Measurements from ENCODE around the gene HCN4.

The HCN4 gene

DNA sequence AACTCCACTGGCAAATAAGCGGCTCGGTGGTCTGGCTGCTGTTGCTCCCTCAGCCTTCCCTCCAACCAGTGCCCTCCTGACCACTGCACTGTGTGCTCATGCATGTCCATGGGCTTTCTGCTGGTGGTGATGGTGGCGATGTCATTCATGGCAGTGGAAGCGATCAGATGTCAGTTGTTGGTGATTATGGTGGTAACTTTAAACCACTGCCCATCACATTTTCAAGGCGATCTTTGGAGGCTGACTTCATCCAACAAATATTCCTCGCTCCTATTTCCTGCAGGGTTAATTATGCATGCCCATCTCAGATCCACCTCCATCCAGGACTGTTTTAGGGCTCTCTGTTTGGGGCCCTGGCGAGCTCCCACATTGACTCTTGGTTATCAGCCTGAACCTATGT lies 13.4 kb upstream of the HCN4 start:
- FAIRE-seq (no peak), DNase-seq (ENCODE audit: extremely low spot score, insufficient read length, low read depth) (no peak)

DNA sequence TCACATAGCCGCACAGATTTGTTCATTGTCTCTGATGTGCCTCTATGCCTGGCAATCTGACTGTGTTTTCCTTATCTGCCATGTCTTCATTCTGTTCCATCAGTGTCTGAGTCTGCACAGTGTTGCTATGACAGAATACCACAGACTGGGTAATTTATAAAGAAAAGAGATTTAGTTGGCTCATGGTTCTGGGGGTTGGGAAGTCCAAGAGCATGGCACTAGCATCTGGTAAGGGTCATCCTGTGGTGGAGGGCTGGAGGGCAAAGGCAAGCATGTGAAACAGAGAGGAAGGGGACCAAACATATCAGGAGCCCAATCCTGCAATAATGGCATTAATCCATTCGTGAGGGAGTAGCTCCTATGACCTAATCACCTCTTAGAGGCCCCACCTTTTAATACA lies 11.9 kb upstream of the HCN4 start:
- no peak for FAIRE-seq
- no peak for DNase-seq (ENCODE audit: extremely low spot score, insufficient read length, low read depth)

DNA sequence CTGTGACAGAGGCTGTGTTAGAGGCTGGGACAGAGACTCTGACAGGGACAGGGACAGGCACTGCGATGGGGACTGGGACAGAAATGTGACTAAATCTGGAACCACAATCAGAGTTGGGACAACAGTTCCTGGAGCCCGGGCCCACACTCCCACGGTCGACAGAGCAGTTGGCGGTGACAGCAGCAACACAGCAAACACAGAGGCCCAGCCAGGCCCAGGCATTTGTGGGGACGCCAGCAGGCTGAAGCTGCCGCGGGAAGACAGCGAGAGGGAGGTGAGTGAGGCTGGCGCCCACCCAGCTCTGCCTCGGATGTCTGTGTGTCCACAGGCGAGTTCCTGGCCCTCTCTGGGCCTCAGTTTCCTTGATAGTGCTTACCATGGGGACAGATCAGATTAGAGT lies 9.3 kb upstream of the HCN4 start:
- FAIRE-seq (no peak), DNase-seq (ENCODE audit: extremely low spot score, insufficient read length, low read depth) (no peak)

DNA sequence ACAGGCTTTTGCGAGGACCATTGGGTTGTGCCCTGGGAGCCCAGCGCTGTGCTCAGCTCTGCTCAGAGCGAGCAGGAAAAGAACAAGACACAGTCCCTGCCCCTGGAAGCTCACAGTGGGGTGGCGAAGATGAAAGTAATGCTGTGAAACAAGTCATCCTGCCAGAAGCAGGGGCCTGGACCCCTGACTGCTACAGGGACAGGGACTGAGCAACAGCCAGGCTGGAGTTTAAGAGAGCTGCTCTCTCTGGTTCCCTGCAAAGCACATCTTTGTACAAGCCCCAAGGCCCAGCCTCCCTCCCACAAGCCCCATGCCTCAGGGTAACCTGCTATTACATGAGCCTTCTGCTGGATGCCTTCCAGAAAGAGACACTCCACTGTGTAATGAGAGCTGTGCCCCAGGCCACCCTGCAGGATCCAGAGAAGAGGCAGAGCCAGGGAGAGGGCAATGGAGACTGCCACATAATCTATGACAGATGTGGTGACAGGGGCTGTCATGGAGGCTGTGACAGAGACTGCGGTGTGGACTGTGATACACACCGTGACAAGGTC lies 7.1 kb upstream of the HCN4 start:
- DNase-seq (ENCODE audit: extremely low spot score, insufficient read length, low read depth): no peak
- FAIRE-seq: no peak

GRCh38 chr15:73375012-73375411 lies 6.3 kb upstream of the HCN4 start:
- DNase-seq (ENCODE audit: extremely low spot score, insufficient read length, low read depth): no peak
- FAIRE-seq: no peak

DNA sequence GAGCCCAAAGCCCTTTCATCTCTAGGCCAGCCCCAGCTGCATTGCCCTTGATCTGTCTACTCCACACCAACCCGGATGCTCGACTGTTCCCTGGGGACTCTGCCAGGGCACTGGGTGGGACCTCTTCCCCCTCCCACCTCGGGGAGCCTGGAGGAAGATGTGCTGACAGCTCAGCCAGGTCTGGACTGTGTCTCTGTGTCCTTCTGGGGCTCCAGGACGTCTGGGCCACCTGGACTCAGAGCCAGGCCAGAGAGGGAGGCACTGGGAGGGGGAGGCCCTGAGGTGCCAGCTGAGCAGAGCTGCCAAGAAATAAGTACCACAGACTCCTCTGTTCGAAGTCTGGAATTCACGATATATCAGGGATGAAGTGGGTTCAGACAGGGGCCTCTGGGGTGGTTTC lies 5.8 kb upstream of the HCN4 start:
- no peak for FAIRE-seq
- DNase-seq (ENCODE audit: extremely low spot score, insufficient read length, low read depth): no peak

- FAIRE-seq (no peak), DNase-seq (ENCODE audit: extremely low spot score, insufficient read length, low read depth) (no peak)
Observed at GRCh38 chr15:73373221-73373620, 4.5 kb upstream of the HCN4 start.

DNA sequence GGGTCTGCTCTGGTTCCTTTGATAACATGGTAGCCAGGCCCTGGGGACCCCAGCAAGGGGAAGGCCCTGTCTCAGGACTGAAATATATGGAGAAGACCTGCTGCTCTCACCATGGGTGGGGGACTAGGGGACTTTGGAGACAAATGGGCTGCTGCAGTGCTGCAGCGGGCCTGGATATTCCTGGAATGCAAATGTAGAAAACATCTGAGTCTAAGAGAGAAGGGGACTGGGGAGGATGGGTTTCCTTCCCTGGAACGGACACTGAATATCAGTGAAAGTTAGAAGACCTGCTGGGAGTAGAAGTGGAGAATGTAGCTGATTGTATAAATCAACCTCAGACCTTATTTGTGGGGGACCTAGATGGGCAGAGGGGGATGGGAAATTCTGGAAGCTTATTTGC lies 3.1 kb upstream of the HCN4 start:
- FAIRE-seq: no peak
- no peak for DNase-seq (ENCODE audit: extremely low spot score, insufficient read length, low read depth)

DNA sequence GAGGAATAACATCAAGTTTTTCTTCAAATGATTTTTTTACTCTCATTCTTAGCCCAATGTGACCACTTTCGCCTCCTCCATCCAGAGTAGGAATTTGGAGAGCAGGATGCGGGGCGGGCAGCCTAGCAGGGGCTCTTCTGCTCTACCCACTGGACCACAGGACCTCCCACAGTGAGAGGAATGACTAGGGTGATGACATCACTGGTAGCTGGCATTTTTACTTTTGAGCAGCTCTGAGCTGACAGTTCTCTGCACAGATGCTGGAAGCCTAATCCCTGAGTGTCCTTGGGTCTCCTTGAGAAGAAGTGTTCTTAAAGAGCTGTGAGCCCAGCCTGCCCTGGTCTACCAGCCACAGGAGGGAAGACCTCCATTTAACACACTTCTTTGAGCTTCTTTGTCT lies 1.4 kb upstream of the HCN4 start:
- DNase-seq (ENCODE audit: extremely low spot score, insufficient read length, low read depth): no peak
- no peak for FAIRE-seq

- DNase-seq (ENCODE audit: extremely low spot score, insufficient read length, low read depth) (no peak), FAIRE-seq (no peak)
Observed at GRCh38 chr15:73369154-73369694, 466 bp upstream of the HCN4 start.

GRCh38 chr15:73367624-73368300 lies 996 bp downstream of the HCN4 start:
- FAIRE-seq: no peak

GRCh38 chr15:73366766-73367623 lies 1.8 kb downstream of the HCN4 start:
- DNase-seq (ENCODE audit: extremely low spot score, insufficient read length, low read depth): no peak

More at GRCh38 chr15:73367624-73368300, 996 bp downstream of the HCN4 start:
- no peak for DNase-seq (ENCODE audit: extremely low spot score, insufficient read length, low read depth)

DNA sequence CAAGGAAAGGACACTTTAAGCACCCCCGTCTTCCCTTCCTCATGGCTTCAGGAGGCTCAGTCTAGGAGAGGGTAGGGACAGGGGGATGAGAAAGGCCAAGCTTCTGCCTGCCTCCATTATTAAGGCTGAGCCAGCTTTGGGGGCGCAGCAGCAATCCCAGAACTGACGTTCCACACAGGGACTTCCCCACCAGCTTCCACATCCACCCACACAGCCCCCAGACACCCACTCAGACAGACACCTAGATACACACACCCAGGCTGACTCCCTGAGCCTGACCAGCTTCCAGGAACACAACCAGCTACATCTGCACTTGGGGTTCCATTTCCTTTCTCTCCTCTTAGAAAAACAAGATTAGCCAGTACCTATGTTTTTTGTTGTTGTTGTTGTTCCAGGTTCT lies 4.7 kb downstream of the HCN4 start:
- no peak for DNase-seq (ENCODE audit: extremely low spot score, insufficient read length, low read depth)
- no peak for FAIRE-seq

More at GRCh38 chr15:73366766-73367623, 1.8 kb downstream of the HCN4 start:
- no peak for FAIRE-seq

DNA sequence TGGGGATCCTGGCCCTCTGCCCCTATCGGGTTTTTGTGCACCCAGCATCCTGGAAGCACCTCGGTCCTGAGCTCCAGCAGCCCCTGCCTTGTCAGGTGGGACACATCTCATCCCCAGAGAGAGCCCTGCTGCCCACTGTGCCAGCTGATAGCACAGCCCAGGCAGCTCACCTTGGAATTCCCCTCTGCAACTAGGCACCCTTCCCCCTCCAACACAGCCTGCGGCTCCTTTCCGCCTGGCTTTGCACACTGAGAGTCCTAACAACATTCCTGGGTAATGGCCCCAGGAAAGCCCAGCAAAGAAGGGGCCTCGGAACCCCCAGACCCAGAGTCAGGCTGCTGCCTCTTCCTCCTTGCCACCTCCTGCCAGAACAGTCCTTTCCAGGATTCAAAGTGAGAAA lies 5.9 kb downstream of the HCN4 start:
- DNase-seq (ENCODE audit: extremely low spot score, insufficient read length, low read depth) (no peak), FAIRE-seq (no peak)

DNA sequence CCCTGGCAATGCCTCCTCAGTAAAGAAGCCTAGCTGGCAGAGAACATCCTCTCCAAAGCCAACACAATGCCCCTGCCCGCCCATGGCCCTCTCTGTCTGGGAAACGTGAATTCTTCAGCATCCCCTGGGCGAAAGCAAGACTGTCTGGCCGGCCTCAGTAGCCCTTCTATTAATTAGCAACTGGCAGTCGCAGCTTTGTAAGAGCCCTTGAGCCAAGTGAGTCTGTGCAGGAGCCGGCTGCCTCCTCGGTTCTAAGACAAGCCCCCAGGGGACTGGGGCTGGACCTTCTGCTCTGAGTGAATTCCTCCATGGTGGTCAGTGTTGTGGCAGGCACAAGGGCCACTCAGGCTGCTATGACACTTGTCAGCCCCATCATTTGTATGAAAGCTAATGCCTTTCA lies 7.4 kb downstream of the HCN4 start:
- FAIRE-seq (no peak), DNase-seq (ENCODE audit: extremely low spot score, insufficient read length, low read depth) (no peak)

GRCh38 chr15:73359651-73360050 lies 9.1 kb downstream of the HCN4 start:
- FAIRE-seq: no peak

DNA sequence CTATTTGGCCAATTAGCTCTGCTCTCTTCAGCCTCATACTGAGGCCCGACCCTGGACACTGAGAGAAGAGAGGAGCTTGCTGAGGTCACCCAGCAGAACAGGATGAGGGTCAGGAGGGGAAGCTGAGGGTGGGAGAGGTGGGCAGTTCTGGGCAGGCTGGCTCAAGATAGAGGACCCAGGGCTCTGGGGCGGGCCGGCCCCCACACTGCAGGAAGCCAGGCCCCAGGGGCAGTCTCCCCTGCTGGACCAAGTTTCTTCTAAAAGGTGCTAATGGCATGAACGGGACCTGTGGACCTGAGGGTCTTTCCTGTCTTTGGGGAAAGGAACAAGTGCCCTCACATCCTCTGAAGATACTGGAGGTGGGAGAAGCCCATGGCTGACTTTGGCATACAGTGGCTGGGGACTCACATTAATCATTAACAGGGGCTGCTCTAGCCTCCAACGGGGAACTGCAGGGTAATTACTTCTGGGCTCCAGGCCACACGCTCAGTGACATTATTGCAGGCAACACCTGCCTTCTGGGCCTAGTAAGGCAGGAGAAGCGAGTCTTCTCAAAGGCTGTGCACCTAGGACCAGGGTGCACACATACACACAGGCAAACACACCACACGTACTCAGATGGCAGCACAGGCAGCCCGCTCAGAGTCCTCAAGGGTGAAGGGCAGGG lies 10.6 kb downstream of the HCN4 start:
- DNase-seq (ENCODE audit: extremely low spot score, insufficient read length, low read depth): no peak
- FAIRE-seq: no peak

More at GRCh38 chr15:73359651-73360050, 9.1 kb downstream of the HCN4 start:
- DNase-seq (ENCODE audit: extremely low spot score, insufficient read length, low read depth): no peak

DNA sequence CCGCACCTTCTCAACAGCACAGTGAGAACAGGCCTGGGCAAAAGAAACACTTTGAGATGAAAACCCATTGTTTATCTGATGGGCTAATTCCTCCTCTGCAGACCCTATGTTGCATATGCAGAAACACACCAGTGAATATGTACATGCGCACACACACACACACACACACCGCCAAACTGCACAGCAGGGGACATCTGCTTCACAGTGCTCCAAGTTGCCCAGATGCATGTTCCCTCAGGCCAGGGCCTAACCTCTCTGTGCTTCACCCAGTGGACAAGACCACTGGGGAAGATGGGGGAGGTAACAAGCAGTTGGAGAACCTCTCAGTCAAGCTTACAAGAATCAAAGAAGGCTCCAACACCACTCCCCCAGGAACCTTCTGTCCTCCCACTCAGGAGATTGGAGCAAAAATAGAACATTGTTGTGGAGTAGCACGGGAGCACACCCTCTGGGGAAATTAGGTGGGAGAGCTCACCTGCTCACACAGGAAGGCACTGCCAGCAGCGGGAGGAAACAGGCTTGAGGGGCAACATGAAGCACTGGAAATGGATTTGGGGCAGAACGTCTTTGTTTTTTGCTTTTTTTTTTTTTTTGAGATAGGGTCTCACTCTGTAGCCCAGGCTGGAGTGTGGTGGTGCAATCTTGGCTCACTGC lies 13.0 kb downstream of the HCN4 start:
- FAIRE-seq: no peak
- no peak for DNase-seq (ENCODE audit: extremely low spot score, insufficient read length, low read depth)

DNA sequence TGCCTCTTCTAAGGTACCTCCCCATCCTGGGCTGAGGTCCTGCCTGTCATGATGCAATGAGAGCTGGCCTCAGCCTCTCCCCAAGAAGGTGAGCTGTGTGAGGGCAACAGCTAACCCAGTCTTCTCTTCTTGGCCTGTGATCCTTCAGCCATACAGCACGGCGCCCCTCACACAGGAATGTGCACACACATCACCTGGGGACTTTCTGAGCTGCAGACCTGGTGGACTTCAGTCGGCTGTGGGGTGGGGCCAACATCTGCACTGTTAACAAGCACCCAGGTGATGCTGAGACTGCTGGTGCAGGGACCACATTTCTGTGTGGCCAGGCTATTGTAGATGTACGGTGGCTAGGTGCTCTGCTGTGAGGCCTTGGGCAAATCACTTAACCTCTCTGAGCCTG lies 14.5 kb downstream of the HCN4 start:
- FAIRE-seq (no peak), DNase-seq (ENCODE audit: extremely low spot score, insufficient read length, low read depth) (no peak)

DNA sequence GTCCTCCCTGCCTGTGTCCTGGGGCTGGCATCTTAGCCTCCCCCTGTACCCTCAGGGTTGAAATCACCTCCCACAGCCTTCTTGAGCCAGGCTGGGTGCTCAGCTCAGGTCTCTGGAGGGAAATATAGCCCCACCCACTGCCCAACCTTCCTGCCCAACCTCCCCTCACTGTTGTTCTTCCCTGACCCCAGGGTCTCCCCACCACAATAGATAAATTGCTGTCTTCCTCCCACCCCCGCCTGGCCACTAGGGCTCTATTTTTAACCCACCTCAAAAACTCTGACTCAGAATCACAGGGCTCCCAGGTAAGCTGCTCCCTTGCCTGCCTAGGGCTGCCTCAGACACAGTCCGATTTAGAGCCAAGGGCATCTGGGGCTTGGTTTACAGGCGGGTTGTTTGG lies 15.0 kb downstream of the HCN4 start:
- no peak for FAIRE-seq
- no peak for DNase-seq (ENCODE audit: extremely low spot score, insufficient read length, low read depth)
